ENCODE measurements around the gene NEDD4L. TPM values are rescaled to one million over a fixed set of nuclear protein-coding genes. Genes with fewer than 3 reads are reported as not detected.

The NEDD4L gene
- total RNA-seq, 2 experiments from 2014 or later, result 3.2 to 3.3 TPM

DNA sequence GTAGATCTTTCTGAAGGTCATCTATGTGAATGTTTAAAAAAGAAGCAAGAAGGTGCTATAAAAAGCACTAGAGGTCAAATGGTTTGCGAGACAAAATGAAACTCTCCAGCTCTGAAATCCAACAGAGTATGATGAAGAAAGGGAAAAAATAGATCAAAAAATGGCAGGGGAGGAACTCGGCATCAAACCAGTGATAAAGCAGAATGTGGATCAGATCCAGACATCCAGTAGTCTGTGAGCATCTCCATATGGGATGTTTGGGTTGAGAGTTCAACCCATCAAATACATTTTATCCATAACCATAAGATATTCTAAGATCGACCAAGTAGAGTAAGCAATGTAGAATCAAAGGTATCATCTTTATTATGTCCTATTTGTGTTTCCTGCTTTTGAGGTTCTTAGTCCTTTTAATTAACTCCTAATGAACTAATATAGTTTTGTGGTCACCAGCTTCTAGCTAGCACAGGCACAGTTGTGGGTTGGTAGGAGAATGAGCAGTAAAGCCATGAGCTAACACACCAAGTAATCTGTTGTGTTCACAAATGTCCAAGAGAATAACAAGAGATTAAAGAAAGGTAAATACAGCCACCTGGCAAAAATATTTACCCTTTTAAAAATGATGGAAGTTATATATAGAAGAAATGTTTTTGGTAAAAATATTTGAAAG lies 160.9 kb downstream of the NEDD4L start:
- Histone ChIP-seq H3K4me3 (ENCODE audit: low read depth, low read length, poor library complexity, severe bottlenecking) (no peak overlapping the region), H3K9me3 (ENCODE audit: low read length) (no peaks in the 10 kb centered on the region), H2AFZ (ENCODE audit: low read length) (no peak overlapping the region), H3K27ac (ENCODE audit: low read depth, low read length, poor library complexity, severe bottlenecking) (no peak overlapping the region), H3K36me3 (ENCODE audit: insufficient read depth, low read length) (no peaks in the 10 kb centered on the region), H4K20me1 (ENCODE audit: insufficient read depth, low read length) (no peaks in the 10 kb centered on the region), H3K4me2 (ENCODE audit: low read length) (no peak overlapping the region), H3K9me2 (ENCODE audit: insufficient read depth, low read length) (no peaks in the 10 kb centered on the region), H3K4me1 (ENCODE audit: insufficient read depth, low read length, poor library complexity, severe bottlenecking) (no peaks in the 10 kb centered on the region), H3K79me2 (ENCODE audit: insufficient read depth, low read depth, low read length) (no peaks in the 10 kb centered on the region)
- ChIA-PET POLR2A (no interaction called here), CTCF (ENCODE audit: unreplicated experiment) (no interaction called here)
- intact Hi-C loops (cut with micrococcal nuclease; ENCODE audit: unreplicated experiment), result no loop called here
- no peak for DNase-seq (ENCODE audit: low spot score)
- no peak for TF ChIP-seq EZH2phosphoT487 (IDR thresholded peaks at IDR 0.05; ENCODE audit: borderline replicate concordance, low read depth, low read length)
- TF ChIP-seq, protein P1, sequence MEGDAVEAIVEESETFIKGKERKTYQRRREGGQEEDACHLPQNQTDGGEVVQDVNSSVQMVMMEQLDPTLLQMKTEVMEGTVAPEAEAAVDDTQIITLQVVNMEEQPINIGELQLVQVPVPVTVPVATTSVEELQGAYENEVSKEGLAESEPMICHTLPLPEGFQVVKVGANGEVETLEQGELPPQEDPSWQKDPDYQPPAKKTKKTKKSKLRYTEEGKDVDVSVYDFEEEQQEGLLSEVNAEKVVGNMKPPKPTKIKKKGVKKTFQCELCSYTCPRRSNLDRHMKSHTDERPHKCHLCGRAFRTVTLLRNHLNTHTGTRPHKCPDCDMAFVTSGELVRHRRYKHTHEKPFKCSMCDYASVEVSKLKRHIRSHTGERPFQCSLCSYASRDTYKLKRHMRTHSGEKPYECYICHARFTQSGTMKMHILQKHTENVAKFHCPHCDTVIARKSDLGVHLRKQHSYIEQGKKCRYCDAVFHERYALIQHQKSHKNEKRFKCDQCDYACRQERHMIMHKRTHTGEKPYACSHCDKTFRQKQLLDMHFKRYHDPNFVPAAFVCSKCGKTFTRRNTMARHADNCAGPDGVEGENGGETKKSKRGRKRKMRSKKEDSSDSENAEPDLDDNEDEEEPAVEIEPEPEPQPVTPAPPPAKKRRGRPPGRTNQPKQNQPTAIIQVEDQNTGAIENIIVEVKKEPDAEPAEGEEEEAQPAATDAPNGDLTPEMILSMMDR (conservative IDR thresholded peaks at IDR 0.05; ENCODE audit: low read length), result no peak
- BruUV-seq (replicated peaks), result no TSS peak

DNA sequence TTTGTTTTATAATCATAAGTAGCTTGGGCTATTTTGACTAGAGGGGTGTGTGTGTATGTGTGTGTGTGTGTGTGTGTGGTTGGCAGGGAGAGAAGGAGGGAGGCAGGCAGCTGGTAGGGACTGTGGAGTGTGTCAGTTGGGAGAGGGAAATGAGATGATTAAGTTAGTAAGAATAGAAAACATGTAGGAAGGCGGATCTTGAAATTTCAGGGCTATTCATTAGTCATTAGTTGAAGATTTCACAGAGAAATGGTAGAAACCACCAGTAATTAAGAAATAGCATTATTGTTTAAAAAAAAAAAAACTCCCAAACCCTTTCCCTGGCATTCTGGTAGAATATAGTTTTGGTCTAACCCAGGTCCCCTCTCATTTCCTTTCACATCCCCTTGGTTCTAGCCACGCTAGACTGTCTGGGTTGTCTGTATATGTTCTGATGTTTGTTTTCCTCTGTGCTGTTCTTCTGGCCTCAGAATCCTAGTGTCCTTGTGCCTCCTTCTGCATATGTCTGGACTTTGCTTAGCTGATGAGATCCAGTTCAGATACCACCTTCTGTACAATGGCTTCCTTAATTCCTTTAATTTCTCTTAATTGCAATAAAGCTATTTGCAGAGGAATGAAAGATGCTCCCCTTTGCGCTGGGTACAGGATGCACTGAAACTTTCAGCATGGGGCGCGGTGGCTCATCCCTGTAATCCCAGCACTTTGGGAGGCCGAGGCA lies 161.6 kb downstream of the NEDD4L start:
- CTCF ChIA-PET (ENCODE audit: unreplicated experiment), result no interaction called here
- no peak for TF ChIP-seq EZH2phosphoT487 (IDR thresholded peaks at IDR 0.05; ENCODE audit: borderline replicate concordance, low read depth, low read length)
- TF ChIP-seq, protein P1 (conservative IDR thresholded peaks at IDR 0.05; ENCODE audit: low read length), result no peak
- Histone ChIP-seq H4K20me1 (ENCODE audit: insufficient read depth, low read length) (no peaks in the 10 kb centered on the region), H3K4me1 (ENCODE audit: insufficient read depth, low read length, poor library complexity, severe bottlenecking) (no peaks in the 10 kb centered on the region), H3K9me2 (ENCODE audit: insufficient read depth, low read length) (no peaks in the 10 kb centered on the region), H3K4me2 (ENCODE audit: low read length) (no peak overlapping the region), H2AFZ (ENCODE audit: low read length) (no peak overlapping the region), H3K36me3 (ENCODE audit: insufficient read depth, low read length) (no peaks in the 10 kb centered on the region), H3K79me2 (ENCODE audit: insufficient read depth, low read depth, low read length) (no peaks in the 10 kb centered on the region), H3K4me3 (ENCODE audit: low read depth, low read length, poor library complexity, severe bottlenecking) (no peak overlapping the region), H3K9me3 (ENCODE audit: low read length) (no peaks in the 10 kb centered on the region), H3K27ac (ENCODE audit: low read depth, low read length, poor library complexity, severe bottlenecking) (no peak overlapping the region)
- DNase-seq (ENCODE audit: low spot score), result no peak
- intact Hi-C loops (cut with micrococcal nuclease; ENCODE audit: unreplicated experiment), result no loop called here
- no TSS peak for BruUV-seq (replicated peaks)
- POLR2A ChIA-PET, result no interaction called here

DNA sequence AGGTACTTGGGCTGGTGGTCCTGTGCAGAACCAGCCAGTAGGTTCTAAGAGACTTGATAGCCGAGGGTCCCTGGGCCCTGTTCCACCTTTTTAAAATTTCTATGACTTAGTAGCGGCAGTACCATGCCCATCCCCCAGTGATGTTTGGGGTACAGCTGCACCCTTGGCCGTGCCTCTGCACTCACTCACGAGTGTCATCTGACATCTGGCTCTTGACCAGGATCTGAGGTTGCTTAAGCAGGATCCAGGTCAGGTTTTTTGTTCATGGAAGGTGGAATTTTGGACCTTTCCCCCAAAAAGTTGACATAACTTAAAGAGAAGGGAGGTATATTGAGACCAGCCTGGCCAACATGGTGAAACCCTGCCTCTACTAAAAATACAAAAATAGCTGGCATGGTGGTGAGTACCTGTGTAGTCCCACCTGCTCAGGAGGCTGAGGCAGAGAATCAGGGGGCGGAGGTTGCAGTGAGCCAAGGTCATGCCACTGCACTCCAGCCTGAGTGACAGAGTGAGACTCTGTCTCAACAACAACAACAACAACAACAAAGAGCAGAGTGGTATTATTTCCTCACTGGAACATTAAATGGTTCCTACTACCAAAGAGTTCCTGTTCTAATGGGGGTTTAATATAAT lies 163.6 kb downstream of the NEDD4L start:
- Histone ChIP-seq H3K4me2 (ENCODE audit: low read length) (no peak overlapping the region), H4K20me1 (ENCODE audit: insufficient read depth, low read length) (no peaks in the 10 kb centered on the region)

More for the DNA sequence above, 163.6 kb downstream of the NEDD4L start:
- intact Hi-C loops (cut with micrococcal nuclease; ENCODE audit: unreplicated experiment), result no loop called here
- ChIA-PET POLR2A (no interaction called here), CTCF (ENCODE audit: unreplicated experiment) (no interaction called here)
- Histone ChIP-seq H2AFZ (ENCODE audit: low read length) (no peak overlapping the region), H3K9me2 (ENCODE audit: insufficient read depth, low read length) (no peaks in the 10 kb centered on the region), H3K4me3 (ENCODE audit: low read depth, low read length, poor library complexity, severe bottlenecking) (no peak overlapping the region), H3K79me2 (ENCODE audit: insufficient read depth, low read depth, low read length) (no peaks in the 10 kb centered on the region), H3K4me1 (ENCODE audit: insufficient read depth, low read length, poor library complexity, severe bottlenecking) (no peaks in the 10 kb centered on the region), H3K27ac (ENCODE audit: low read depth, low read length, poor library complexity, severe bottlenecking) (no peak overlapping the region), H3K36me3 (ENCODE audit: insufficient read depth, low read length) (no peaks in the 10 kb centered on the region), H3K9me3 (ENCODE audit: low read length) (no peaks in the 10 kb centered on the region)
- no peak for TF ChIP-seq EZH2phosphoT487 (IDR thresholded peaks at IDR 0.05; ENCODE audit: borderline replicate concordance, low read depth, low read length)
- TF ChIP-seq, protein P1 (conservative IDR thresholded peaks at IDR 0.05; ENCODE audit: low read length), result no peak
- no TSS peak for BruUV-seq (replicated peaks)
- no peak for DNase-seq (ENCODE audit: low spot score)

All from OCI-LY7 (cell line).